HG02970 (cell line): ENCODE data around the gene TNPO3.
"Not testable (repeated sequence)": the region's sequence is repeated elsewhere in the genome, so short reads cannot be mapped to it uniquely, and the experiment has no call there.

Source experiments
- ATAC-seq: cut with Tn5 transposase; IDR thresholded peaks from one replicate; pipeline ENCODE4 v1.9.1; 2021; ENCODE audit warnings: mild to moderate bottlenecking, moderate library complexity, moderate number of reproducible peaks; ENCODE audit not compliant: unreplicated experiment, low FRiP score

Gene TNPO3

GRCh38 chr7:129017933-129018538 lies 36.9 kb downstream of the TNPO3 start:
- no peak for ATAC-seq

GRCh38 chr7:129017264-129017663 lies 37.6 kb downstream of the TNPO3 start:
- no peak for ATAC-seq

- no peak for ATAC-seq
Observed at GRCh38 chr7:129014501-129015101, 40.3 kb downstream of the TNPO3 start.

DNA sequence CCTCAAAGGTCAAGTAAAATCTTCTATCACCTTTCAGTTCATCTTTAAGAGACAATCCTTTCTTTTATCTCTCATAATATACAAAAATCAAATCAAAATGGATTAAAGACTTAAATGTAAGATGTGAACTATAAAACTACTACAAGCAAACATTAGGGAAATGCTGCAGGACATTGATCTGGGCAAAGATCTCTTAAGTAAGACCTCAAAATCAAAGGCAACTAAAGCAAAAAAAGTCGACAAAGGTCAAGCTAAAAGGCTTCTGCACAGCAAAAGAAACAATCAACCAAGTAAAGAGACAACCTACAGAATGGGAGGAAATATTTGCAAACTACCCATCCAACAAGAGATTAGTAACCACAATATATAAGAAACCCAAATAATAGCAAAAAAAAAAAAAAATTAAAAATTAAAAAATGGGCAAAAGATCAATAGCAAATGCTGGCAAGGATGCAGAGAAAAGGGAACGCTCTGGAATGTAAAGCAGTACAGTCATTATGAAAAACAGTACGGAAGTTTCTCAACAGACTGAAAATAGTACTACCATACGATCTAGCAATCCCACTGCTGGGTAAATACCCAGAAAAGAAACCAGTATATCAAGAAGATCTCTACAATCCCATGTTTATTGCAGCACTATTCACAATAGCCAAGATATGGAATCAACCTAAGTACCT lies 41.7 kb downstream of the TNPO3 start:
- ATAC-seq: no peak

DNA sequence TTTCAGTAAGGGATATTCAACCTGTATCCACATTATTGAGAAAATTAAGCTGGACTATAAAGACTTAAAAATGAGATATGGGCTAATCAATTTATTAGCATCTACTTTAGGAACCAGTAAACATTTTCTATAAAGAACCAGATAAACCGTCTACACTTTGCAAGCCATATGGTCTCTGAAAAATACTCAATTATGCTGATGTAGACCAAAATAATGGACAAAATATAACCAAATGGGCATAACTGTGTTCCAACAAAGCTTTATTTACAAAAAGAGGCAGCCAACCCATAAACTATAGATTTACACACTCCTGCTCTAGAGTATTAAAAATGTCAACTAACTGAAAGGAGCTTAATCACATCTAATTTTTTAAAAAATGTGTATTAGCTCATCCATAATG lies 42.3 kb downstream of the TNPO3 start:
- ATAC-seq: no peak

DNA sequence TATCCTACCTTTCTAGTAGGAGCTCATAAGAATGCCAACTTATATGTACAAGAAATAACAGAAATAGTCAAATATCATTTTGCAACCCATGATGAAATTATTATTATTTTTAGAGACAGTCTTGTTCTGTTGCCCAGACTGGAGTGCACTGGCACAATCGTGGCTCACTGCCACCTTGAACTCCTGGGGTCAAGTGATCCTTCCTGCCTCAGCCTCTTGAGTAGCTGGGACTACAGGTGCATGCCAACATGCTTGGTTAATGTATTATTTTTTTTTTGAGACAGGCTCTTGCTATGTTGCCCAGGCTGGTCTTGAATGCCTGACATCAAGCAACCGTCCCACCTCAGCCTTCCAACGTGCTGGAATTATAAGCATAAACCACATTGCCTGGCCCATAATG lies 44.8 kb downstream of the TNPO3 start:
- ATAC-seq: no peak

DNA sequence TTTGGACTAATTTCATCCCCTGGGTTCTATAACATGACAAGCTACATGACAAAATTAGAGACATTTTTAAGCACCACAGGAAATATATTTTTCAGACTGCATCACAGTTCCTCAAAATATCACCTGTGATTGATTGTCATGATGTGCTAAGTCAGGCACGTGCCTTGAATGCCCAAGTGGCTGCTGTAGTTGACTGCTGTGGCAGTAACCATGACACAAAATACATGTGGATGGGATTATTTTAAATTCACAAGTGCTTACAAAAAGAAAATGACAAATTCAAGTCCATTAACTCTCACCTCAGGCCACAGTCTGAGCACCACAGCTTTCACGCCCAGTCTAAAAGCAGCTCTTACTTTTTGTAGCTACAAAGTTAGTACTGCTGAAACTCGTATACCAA lies 45.5 kb downstream of the TNPO3 start:
- no peak for ATAC-seq

DNA sequence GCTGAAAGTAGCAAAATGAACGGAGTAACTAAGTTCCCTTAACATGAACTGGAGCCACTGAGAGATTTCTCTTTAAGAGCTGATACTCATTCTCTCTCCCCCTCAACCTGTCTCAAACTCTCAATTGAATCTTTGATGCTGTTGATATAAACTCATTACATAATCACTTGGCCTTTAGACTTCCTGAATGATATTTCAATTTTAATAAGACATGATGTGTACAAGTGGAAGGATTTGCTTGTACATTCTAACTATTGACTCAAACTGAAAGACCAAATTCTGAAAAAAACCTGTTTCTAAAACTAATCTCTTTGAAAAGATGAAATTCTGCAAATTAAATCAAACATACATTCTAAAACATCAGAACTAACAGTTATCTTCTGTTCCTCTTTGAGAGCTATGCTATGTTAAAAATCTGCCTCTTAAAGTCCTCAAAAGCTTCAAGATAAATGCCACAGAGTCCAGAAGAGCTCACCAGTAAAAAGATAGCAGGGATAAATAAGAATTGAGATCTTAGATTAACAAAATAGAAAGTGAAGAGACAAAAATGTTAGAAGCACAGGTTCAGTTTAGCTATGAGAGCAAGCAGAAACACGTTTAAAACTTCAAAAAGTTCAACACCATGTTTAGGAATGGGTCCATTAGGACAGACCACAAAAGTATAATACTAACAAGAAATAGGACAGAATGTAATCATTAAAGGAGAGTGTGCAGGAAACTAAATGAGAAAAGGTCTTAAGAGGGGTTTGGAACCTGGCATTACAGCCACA lies 46.1 kb downstream of the TNPO3 start:
- ATAC-seq: no peak

- no peak for ATAC-seq
Observed at GRCh38 chr7:129007572-129007971, 47.3 kb downstream of the TNPO3 start.

DNA sequence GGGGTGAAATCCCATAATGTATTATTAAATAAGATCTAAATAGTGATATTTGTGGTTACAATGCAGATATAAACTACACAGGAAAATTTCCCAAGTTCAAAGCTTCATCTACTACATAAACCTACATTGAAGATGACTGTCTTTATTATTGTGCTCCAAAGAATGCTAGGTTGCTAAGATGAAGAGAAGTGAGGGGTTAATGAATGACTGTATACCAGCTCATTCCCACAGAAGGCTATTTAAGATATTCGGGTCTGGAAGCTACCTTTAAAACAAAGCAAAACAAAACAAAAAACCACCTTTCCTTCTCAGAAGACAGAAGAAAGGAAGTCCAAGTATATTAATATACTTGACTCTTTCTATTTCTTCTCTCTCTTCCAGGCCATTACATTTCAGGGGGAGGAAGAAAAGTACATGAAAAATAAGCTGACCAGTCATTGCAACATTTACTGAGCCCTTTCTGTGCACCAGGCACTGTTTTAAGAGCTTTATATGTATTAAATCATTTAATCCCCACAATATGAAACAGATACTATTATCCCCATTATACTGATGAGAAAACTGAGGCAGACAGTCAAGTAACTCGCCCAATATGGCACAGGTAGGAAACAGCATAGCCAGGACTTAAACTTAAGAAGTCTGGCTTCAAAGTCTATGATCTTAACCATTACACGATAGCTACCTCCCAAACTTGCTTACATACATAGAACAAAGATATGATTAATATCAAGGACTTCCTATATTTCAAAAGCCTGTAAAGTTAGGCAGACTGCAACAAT lies 48.1 kb downstream of the TNPO3 start:
- no peak for ATAC-seq

GRCh38 chr7:129005186-129005585 lies 49.7 kb downstream of the TNPO3 start:
- no peak for ATAC-seq

- ATAC-seq: no peak
Observed at GRCh38 chr7:128997181-128997580, 57.7 kb downstream of the TNPO3 start.

DNA sequence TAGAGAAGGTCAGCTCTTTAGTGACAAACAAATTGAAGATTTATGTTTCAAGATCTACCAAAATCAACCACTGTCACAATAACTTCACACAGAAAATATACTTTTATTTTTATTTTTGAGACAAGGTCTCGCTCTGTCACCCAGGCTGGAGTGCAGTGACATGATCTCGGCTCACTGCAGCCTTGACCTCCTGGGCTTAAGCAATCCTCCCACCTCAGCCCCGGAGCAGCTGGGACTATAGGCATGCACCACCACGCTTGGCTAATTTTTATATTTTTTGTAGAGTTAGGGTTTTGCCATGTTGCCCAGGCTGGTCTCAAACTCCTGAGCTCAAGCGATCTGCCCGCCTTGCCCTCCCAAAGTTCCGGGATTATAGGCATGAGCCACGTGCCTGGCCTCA lies 60.4 kb downstream of the TNPO3 start:
- not testable (repeated sequence) for ATAC-seq

- no peak for ATAC-seq
Observed at GRCh38 chr7:128993419-128993818, 61.5 kb downstream of the TNPO3 start.

DNA sequence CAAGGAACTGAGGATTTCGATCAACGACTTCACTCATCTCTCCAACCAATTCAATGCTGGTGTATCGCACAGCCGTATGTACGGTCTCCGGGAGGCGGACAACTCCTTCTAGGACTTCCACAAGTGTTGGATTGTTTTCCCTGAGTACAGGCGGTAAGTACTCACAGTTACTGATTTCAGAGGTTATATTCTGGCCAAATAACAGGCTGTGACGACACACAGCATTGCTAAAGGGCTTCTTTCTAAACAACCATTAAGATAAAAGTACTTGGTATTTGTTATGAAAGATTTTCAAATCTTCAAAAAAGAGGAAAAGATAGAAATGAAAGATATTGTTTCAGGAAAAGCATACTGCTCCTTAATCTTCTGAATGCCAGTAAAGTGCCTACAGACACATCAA lies 65.0 kb downstream of the TNPO3 start:
- no peak for ATAC-seq

DNA sequence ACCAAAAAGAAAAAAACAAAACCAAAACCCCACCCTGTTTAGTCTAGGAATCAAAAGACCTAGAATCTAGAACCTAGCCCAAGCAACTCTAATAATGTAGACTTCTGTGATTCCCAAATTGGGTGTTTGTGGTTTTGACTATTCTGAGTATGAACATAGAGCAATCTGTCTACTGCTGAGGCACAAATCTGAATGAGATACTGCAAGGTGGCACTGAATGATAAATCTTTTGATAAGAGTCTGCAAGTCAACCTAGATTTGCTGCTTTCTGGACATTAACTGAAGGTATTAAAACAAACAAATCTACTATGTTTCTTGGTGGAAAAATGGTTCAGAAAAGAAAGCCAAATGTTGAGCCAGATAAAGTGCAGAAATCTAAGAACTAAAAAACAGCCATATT lies 66.5 kb downstream of the TNPO3 start:
- ATAC-seq: no peak

- no peak for ATAC-seq
Observed at GRCh38 chr7:128986609-128987008, 68.3 kb downstream of the TNPO3 start.

GRCh38 chr7:128985660-128986059 lies 69.3 kb downstream of the TNPO3 start:
- no peak for ATAC-seq

- ATAC-seq: no peak
Observed at GRCh38 chr7:128982105-128982504, 72.8 kb downstream of the TNPO3 start.

DNA sequence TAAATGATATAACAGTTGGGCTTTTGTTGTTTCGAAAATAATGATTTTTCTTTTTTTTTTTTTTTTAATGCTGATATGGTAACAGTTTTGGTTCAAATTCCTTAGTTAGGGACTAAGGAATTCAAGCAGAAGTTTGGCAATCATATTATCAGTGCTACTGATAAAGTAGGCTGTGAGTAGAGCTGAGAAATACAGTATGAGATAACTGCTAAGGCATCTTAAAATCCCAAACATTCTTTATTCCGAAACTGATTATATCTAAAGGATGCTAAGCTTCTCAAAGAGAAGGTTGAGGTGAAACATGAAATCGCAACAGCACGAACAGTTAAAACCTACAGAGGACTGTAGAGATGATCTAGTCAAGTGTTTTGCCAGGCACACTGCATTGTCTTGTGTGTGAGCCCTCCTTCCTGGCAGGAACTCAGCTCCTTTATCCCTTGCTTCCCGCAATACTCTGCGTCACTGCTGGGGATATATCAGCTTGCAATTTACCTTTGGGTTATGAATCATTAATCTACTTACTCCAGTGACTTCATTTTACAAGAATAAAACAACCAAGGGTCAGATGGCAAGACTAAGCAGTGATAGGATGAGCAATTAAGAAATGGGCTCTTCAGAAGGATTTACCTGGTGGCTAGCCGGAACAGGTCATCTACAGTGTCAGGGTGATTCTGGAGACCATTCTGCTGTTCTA lies 80.5 kb downstream of the TNPO3 start:
- ATAC-seq: no peak
